ENCODE measurements around the gene ADAM19.

The ADAM19 gene

GRCh38 chr5:157559301-157559700 lies 16.3 kb downstream of the ADAM19 start:
- no peak overlapping the region for H3K9ac ChIP-seq (ENCODE audit: low read depth, low read length)
- peaks cover 8% of the 10 kb centered on the region; the same call in 1 of the 2 replicates for H3K36me3 ChIP-seq (ENCODE audit: insufficient read depth, low read length)
- ATAC-seq (ENCODE audit: insufficient read depth, low read depth), result no peak
- H3K27me3 ChIP-seq (ENCODE audit: insufficient read depth, low read length, poor library complexity), result no peaks in the 10 kb centered on the region
- no peak for TF ChIP-seq CTCF (IDR thresholded peaks at IDR 0.05; ENCODE audit: borderline replicate concordance, extremely low read depth, low read length, poor library complexity, severe bottlenecking)
- TF ChIP-seq EZH2 (IDR thresholded peaks at IDR 0.05; ENCODE audit: borderline replicate concordance, low read depth, low read length, severe bottlenecking), result no peak
- H4K20me1 ChIP-seq (ENCODE audit: insufficient read depth, low read length), result no peaks in the 10 kb centered on the region
- no peak overlapping the region for H2AFZ ChIP-seq (ENCODE audit: low read depth, low read length)
- H3K79me2 ChIP-seq (ENCODE audit: insufficient read depth, low read length), result no peaks in the 10 kb centered on the region
- H3K27ac ChIP-seq (ENCODE audit: low read length), result no peak overlapping the region
- DNase-seq, result no peak
- H3K9me3 ChIP-seq (ENCODE audit: insufficient read depth, low read length, severe bottlenecking), result no peaks in the 10 kb centered on the region
- no peaks in the 10 kb centered on the region for H3K4me1 ChIP-seq (ENCODE audit: insufficient read depth, low read length)
- no peak overlapping the region for H3K4me2 ChIP-seq (ENCODE audit: insufficient read depth, low read length)
- H3K4me3 ChIP-seq (ENCODE audit: low read depth in 1 of 2, low read length in 2 of 2), result no peak overlapping the region

- H3K27ac ChIP-seq (ENCODE audit: low read length), result no peak overlapping the region
- no peak for DNase-seq
- TF ChIP-seq EZH2 (IDR thresholded peaks at IDR 0.05; ENCODE audit: borderline replicate concordance, low read depth, low read length, severe bottlenecking) (no peak), CTCF (IDR thresholded peaks at IDR 0.05; ENCODE audit: borderline replicate concordance, extremely low read depth, low read length, poor library complexity, severe bottlenecking) (no peak)
These were observed 16.9 kb downstream of the ADAM19 start for GRCh38 chr5:157558681-157559080.

GRCh38 chr5:157558041-157558595 lies 17.5 kb downstream of the ADAM19 start:
- ATAC-seq (ENCODE audit: insufficient read depth, low read depth) (no peak), DNase-seq (no peak)
- H3K36me3 ChIP-seq (ENCODE audit: insufficient read depth, low read length), result no peaks in the 10 kb centered on the region
- no peak overlapping the region for H3K4me3 ChIP-seq (ENCODE audit: low read depth in 1 of 2, low read length in 2 of 2)
- no peak overlapping the region for H3K27ac ChIP-seq (ENCODE audit: low read length)
- H3K9me3 ChIP-seq (ENCODE audit: insufficient read depth, low read length, severe bottlenecking), result no peaks in the 10 kb centered on the region
- H3K27me3 ChIP-seq (ENCODE audit: insufficient read depth, low read length, poor library complexity), result no peaks in the 10 kb centered on the region
- H3K4me2 ChIP-seq (ENCODE audit: insufficient read depth, low read length), result no peak overlapping the region
- no peaks in the 10 kb centered on the region for H4K20me1 ChIP-seq (ENCODE audit: insufficient read depth, low read length)
- H3K79me2 ChIP-seq (ENCODE audit: insufficient read depth, low read length), result no peaks in the 10 kb centered on the region
- TF ChIP-seq EZH2 (IDR thresholded peaks at IDR 0.05; ENCODE audit: borderline replicate concordance, low read depth, low read length, severe bottlenecking) (no peak), CTCF (IDR thresholded peaks at IDR 0.05; ENCODE audit: borderline replicate concordance, extremely low read depth, low read length, poor library complexity, severe bottlenecking) (no peak)
- no peak overlapping the region for H3K9ac ChIP-seq (ENCODE audit: low read depth, low read length)
- H2AFZ ChIP-seq (ENCODE audit: low read depth, low read length), result no peak overlapping the region
- no peaks in the 10 kb centered on the region for H3K4me1 ChIP-seq (ENCODE audit: insufficient read depth, low read length)

More at GRCh38 chr5:157558681-157559080, 16.9 kb downstream of the ADAM19 start:
- no peak overlapping the region for H3K4me3 ChIP-seq (ENCODE audit: low read depth in 1 of 2, low read length in 2 of 2)
- no peaks in the 10 kb centered on the region for H4K20me1 ChIP-seq (ENCODE audit: insufficient read depth, low read length)
- H3K27me3 ChIP-seq (ENCODE audit: insufficient read depth, low read length, poor library complexity), result no peaks in the 10 kb centered on the region
- H3K9ac ChIP-seq (ENCODE audit: low read depth, low read length), result no peak overlapping the region
- no peak overlapping the region for H3K4me2 ChIP-seq (ENCODE audit: insufficient read depth, low read length)
- no peaks in the 10 kb centered on the region for H3K9me3 ChIP-seq (ENCODE audit: insufficient read depth, low read length, severe bottlenecking)
- no peaks in the 10 kb centered on the region for H3K4me1 ChIP-seq (ENCODE audit: insufficient read depth, low read length)
- peaks cover 5% of the 10 kb centered on the region; the same call in 1 of the 2 replicates for H3K36me3 ChIP-seq (ENCODE audit: insufficient read depth, low read length)
- no peaks in the 10 kb centered on the region for H3K79me2 ChIP-seq (ENCODE audit: insufficient read depth, low read length)
- no peak for ATAC-seq (ENCODE audit: insufficient read depth, low read depth)
- H2AFZ ChIP-seq (ENCODE audit: low read depth, low read length), result no peak overlapping the region

Measured in DND-41 (cell line).